Fibroblast of lung (primary cell): ENCODE results near the gene CELF5. TPM values are rescaled to one million over a fixed set of nuclear protein-coding genes. Genes with fewer than 3 reads are reported as not detected.

Experiments
- DNase-seq, 2 donors: peaks; one replicate each; pipeline versions ENCODE4 v3.0.0 to v3.0.0-alpha.2; 2010; ENCODE audit warnings: low read depth in 2 of 2
- H2AFZ ChIP-seq: 2 replicates; pipeline ENCODE4 v1.5.1; 2012; ENCODE audit warnings: low read length, control low read depth, inconsistent platforms
- H3K27ac ChIP-seq: 2 replicates; pipeline ENCODE4 v1.5.1; 2011; ENCODE audit warnings: low read length, control low read depth; ENCODE audit not compliant: insufficient read depth
- H3K27me3 ChIP-seq: 2 replicates; pipeline ENCODE4 v1.5.1; 2011; ENCODE audit warnings: mild to moderate bottlenecking, low read length; ENCODE audit not compliant: control insufficient read depth, insufficient read depth
- H3K36me3 ChIP-seq: 2 replicates; pipeline ENCODE4 v1.5.1; 2011; ENCODE audit warnings: low read length; ENCODE audit not compliant: control insufficient read depth, insufficient read depth
- H3K4me1 ChIP-seq: 2 replicates; pipeline ENCODE4 v1.5.1; 2011; ENCODE audit warnings: low read length; ENCODE audit not compliant: control insufficient read depth, insufficient read depth; ENCODE audit errors: extremely low read depth
- H3K4me2 ChIP-seq: 2 replicates; pipeline ENCODE4 v1.5.1; 2011; ENCODE audit warnings: low read length, control low read depth; ENCODE audit not compliant: insufficient read depth; ENCODE audit errors: extremely low read depth
- H3K4me3 ChIP-seq, 4 experiments: fragments of 200-600 bp in 1 of 4; sonication (generic) in 1 of 4; replicated peaks in 1 of 4; 2 replicates each; pipeline ENCODE4 v1.5.1; 2011 to 2016; ENCODE audit warnings: low read length in 4 of 4, low read depth in 3 of 4, mild to moderate bottlenecking in 3 of 4, control low read depth in 2 of 4, inconsistent platforms in 1 of 4, mixed read lengths in 1 of 4; ENCODE audit not compliant: insufficient read depth in 1 of 4; ENCODE audit errors: control extremely low read depth in 1 of 4
- H3K79me2 ChIP-seq: 2 replicates; pipeline ENCODE4 v1.5.1; 2012; ENCODE audit warnings: mild to moderate bottlenecking, low read length, inconsistent platforms; ENCODE audit not compliant: control insufficient read depth, insufficient read depth
- H3K9ac ChIP-seq: 2 replicates; pipeline ENCODE4 v1.5.1; 2011; ENCODE audit warnings: mild to moderate bottlenecking, low read length, control low read depth; ENCODE audit not compliant: insufficient read depth
- H3K9me3 ChIP-seq: 2 replicates; pipeline ENCODE4 v1.5.1; 2012; ENCODE audit warnings: low read depth, low read length; ENCODE audit not compliant: control insufficient read depth, insufficient read depth
- H4K20me1 ChIP-seq: 2 replicates; pipeline ENCODE4 v1.5.1; 2011; ENCODE audit warnings: low read length; ENCODE audit not compliant: control insufficient read depth, insufficient read depth; ENCODE audit errors: extremely low read depth
- EZH2 ChIP-seq: IDR thresholded peaks from 2 replicates; pipeline ENCODE4 v1.5.1; 2012; ENCODE audit warnings: low read length, control low read depth, mild to moderate bottlenecking; ENCODE audit errors: missing control alignments
- polyA plus RNA-seq, 2 donors: library from polyadenylated mRNA; depleted of rRNA in 1 of 2; stranded (reverse) in 1 of 2; unstranded in 1 of 2; fragments of >200 nt; gene quantifications; 2 replicates each; pipeline ENCODE4 v1.2.1, GENCODE V29; 2011 to 2012; ENCODE audit warnings: missing spikeins in 1 of 2
- total RNA-seq: library from RNA; depleted of rRNA; stranded (reverse); fragments of >200 nt; gene quantifications from 2 replicates; pipeline ENCODE4 v1.2.1, GENCODE V29; 2014
- TF ChIP-seq, protein P1 (sequence below), 2 donors: IDR thresholded peaks in 1 of 2; conservative IDR thresholded peaks in 1 of 2; 1 replicate in 1 of 2; 2 replicates in 1 of 2; pipeline ENCODE4 v1.5.1; 2011 to 2012; ENCODE audit warnings: low read length in 2 of 2, control low read depth in 1 of 2, inconsistent platforms in 1 of 2, low read depth in 1 of 2, mild to moderate bottlenecking in 1 of 2

CELF5 gene
- total and polyA plus RNA-seq, 2 donors (not counting 1 experiment from before 2014, with no cell fraction given) = under 0.01 TPM; not detected in 1

DNA sequence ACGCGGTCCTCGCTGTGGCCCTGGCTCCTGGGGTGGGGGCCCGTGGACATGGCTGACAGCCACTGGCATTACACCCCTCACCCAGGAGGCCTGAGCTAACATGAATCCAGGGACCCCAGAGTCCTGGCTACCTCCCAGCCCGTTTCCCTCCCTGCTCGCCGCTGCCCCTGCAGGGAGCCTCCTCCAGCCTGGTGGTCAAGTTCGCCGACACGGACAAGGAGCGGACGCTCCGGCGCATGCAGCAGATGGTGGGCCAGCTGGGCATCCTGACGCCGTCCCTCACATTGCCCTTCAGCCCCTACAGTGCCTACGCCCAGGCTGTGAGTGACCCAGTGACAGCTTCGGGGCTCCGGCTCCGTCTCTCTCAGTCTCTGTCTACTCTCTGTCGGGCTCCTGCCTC lies 56.6 kb downstream of the CELF5 start:
- no peak overlapping the region for H3K4me3 ChIP-seq
- DNase-seq = no peak
- no peaks in the 10 kb centered on the region for H3K9me3 ChIP-seq
- H4K20me1 ChIP-seq = no peaks in the 10 kb centered on the region
- no peak overlapping the region for H3K27ac ChIP-seq
- TF ChIP-seq EZH2 = no peak
- TF ChIP-seq, protein P1, sequence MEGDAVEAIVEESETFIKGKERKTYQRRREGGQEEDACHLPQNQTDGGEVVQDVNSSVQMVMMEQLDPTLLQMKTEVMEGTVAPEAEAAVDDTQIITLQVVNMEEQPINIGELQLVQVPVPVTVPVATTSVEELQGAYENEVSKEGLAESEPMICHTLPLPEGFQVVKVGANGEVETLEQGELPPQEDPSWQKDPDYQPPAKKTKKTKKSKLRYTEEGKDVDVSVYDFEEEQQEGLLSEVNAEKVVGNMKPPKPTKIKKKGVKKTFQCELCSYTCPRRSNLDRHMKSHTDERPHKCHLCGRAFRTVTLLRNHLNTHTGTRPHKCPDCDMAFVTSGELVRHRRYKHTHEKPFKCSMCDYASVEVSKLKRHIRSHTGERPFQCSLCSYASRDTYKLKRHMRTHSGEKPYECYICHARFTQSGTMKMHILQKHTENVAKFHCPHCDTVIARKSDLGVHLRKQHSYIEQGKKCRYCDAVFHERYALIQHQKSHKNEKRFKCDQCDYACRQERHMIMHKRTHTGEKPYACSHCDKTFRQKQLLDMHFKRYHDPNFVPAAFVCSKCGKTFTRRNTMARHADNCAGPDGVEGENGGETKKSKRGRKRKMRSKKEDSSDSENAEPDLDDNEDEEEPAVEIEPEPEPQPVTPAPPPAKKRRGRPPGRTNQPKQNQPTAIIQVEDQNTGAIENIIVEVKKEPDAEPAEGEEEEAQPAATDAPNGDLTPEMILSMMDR (conservative IDR thresholded peaks at IDR 0.05 in 1 of 2, IDR thresholded peaks at IDR 0.05 in 1 of 2; ENCODE audit: low read depth in 1 of 2, low read length in 2 of 2) = no peak
- H3K36me3 ChIP-seq = no peaks in the 10 kb centered on the region
- no peak overlapping the region for H2AFZ ChIP-seq
- H3K79me2 ChIP-seq = no peaks in the 10 kb centered on the region
- H3K4me2 ChIP-seq = no peak overlapping the region
- H3K9ac ChIP-seq = no peak overlapping the region
- no peaks in the 10 kb centered on the region for H3K4me1 ChIP-seq
- peaks cover 17% of the 10 kb centered on the region for H3K27me3 ChIP-seq

DNA sequence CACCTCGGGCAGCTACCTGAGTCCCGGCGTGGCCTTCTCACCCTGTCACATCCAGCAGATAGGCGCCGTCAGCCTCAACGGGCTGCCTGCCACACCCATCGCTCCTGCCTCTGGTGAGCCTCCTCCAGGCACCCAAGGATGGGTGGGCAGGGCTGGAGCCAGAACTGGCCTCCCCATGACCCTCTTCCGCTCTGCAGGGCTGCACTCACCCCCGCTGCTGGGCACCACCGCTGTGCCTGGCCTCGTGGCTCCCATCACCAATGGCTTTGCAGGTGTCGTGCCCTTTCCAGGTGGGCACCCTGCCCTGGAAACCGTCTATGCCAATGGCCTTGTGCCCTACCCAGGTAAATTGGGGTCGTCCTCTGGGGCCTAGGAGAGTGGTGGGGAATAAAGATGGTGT lies 57.7 kb downstream of the CELF5 start:
- H4K20me1 ChIP-seq = no peaks in the 10 kb centered on the region
- H2AFZ ChIP-seq = no peak overlapping the region
- H3K9ac ChIP-seq = no peak overlapping the region
- no peaks in the 10 kb centered on the region for H3K4me1 ChIP-seq
- H3K4me3 ChIP-seq = no peak overlapping the region
- no peak overlapping the region for H3K27ac ChIP-seq
- TF ChIP-seq, protein P1 (conservative IDR thresholded peaks at IDR 0.05 in 1 of 2, IDR thresholded peaks at IDR 0.05 in 1 of 2; ENCODE audit: low read depth in 1 of 2, low read length in 2 of 2) = no peak
- no peak for TF ChIP-seq EZH2
- no peak overlapping the region for H3K4me2 ChIP-seq
- H3K36me3 ChIP-seq = no peaks in the 10 kb centered on the region
- peaks cover 17% of the 10 kb centered on the region for H3K27me3 ChIP-seq
- no peaks in the 10 kb centered on the region for H3K79me2 ChIP-seq
- no peak for DNase-seq
- H3K9me3 ChIP-seq = no peaks in the 10 kb centered on the region

DNA sequence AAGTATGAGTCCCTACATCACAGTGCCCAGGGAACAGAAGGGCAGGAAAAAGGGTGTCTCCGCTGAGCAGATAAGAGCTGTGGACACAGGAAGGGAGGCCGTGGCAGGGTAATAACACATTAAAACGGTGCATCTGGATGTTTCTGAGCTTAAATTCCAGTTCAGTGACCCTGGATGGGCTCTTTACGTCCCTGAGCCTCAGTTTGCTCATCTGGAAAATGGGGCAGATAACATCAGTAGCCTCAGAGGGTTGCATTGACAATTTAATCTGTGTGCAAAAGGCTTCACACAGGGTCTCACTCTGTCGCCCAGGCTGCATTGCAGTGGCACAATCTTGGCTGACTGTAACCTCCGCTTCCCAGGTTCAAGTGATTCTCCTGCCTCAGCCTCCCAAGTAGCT lies 58.1 kb downstream of the CELF5 start:
- TF ChIP-seq, protein P1 (conservative IDR thresholded peaks at IDR 0.05 in 1 of 2, IDR thresholded peaks at IDR 0.05 in 1 of 2; ENCODE audit: low read depth in 1 of 2, low read length in 2 of 2) = no peak
- TF ChIP-seq EZH2 = no peak
- no peak overlapping the region for H3K9ac ChIP-seq

More for the DNA sequence above, 58.1 kb downstream of the CELF5 start:
- Histone ChIP-seq H3K27ac (no peak overlapping the region), H3K4me3 (no peak overlapping the region), H3K9me3 (no peaks in the 10 kb centered on the region), H3K36me3 (no peaks in the 10 kb centered on the region), H3K27me3 (peaks cover 17% of the 10 kb centered on the region), H4K20me1 (no peaks in the 10 kb centered on the region), H2AFZ (no peak overlapping the region), H3K4me2 (no peak overlapping the region), H3K4me1 (no peaks in the 10 kb centered on the region), H3K79me2 (no peaks in the 10 kb centered on the region)
- DNase-seq = no peak
